ENCODE results near the gene MAP3K3. TPM values are rescaled to one million over a fixed set of nuclear protein-coding genes. Genes with fewer than 3 reads are reported as not detected.

Gene MAP3K3
- total RNA-seq, 1 experiment from 2014 or later = 16.2 TPM

DNA sequence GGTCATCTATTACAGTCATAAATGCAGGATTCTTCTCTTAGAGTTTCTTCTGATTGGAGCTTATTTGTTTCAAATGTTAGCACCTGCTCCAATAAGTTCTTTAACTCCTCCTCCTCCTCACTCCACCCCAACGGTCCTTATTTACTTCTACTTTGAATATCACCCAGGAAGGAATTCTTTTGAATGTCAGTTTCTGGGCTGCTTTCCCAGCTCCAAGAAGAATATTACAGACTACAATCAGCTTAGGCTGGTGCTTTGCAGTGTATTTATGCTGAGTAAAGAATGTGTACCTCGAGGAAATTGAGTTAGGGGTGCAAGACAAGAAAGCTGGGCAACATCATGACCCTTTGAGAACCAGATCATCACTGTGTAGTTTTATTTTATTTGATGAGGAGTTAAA is 30.8 kb downstream of the MAP3K3 start:
- DNase-seq = no peak
- no TSS peak for BruUV-seq (replicated peaks)
- no peaks in the 10 kb centered on the region for H3K27me3 ChIP-seq (replicated peaks; ENCODE audit: control insufficient read depth, insufficient read depth, low read length)
- ChIA-PET POLR2A (no interaction called here), CTCF (no interaction called here)
- Mint-ChIP-seq H3K4me3 (ENCODE audit: unreplicated experiment) (no peak overlapping the region), H3K36me3 (ENCODE audit: insufficient read depth, unreplicated experiment) (no peaks in the 10 kb centered on the region), H3K4me1 (ENCODE audit: low read depth, unreplicated experiment) (no peaks in the 10 kb centered on the region), H3K9me3 (ENCODE audit: unreplicated experiment) (no peaks in the 10 kb centered on the region), H3K27me3 (ENCODE audit: insufficient read depth, unreplicated experiment) (no peaks in the 10 kb centered on the region), H3K27ac (ENCODE audit: unreplicated experiment) (no peak overlapping the region)
- no peaks in the 10 kb centered on the region for H3K4me1 ChIP-seq
- intact Hi-C loops (cut with micrococcal nuclease; ENCODE audit: unreplicated experiment) = no loop called here
- no peaks in the 10 kb centered on the region for H3K9me3 ChIP-seq
- TF ChIP-seq, protein P1, sequence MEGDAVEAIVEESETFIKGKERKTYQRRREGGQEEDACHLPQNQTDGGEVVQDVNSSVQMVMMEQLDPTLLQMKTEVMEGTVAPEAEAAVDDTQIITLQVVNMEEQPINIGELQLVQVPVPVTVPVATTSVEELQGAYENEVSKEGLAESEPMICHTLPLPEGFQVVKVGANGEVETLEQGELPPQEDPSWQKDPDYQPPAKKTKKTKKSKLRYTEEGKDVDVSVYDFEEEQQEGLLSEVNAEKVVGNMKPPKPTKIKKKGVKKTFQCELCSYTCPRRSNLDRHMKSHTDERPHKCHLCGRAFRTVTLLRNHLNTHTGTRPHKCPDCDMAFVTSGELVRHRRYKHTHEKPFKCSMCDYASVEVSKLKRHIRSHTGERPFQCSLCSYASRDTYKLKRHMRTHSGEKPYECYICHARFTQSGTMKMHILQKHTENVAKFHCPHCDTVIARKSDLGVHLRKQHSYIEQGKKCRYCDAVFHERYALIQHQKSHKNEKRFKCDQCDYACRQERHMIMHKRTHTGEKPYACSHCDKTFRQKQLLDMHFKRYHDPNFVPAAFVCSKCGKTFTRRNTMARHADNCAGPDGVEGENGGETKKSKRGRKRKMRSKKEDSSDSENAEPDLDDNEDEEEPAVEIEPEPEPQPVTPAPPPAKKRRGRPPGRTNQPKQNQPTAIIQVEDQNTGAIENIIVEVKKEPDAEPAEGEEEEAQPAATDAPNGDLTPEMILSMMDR (IDR thresholded peaks at IDR 0.05; ENCODE audit: insufficient read depth in 1 of 2, low read depth in 1 of 2, low read length in 1 of 2, severe bottlenecking in 1 of 2, unreplicated experiment in 1 of 2) = no peak
- H3K4me3 ChIP-seq (ENCODE audit: low read depth, low read length) = no peak overlapping the region
- no peaks in the 10 kb centered on the region for H3K36me3 ChIP-seq (ENCODE audit: control insufficient read depth, insufficient read depth, low read length)

- Mint-ChIP-seq H3K27me3 (ENCODE audit: insufficient read depth, unreplicated experiment) (no peaks in the 10 kb centered on the region), H3K27ac (ENCODE audit: unreplicated experiment) (no peak overlapping the region), H3K9me3 (ENCODE audit: unreplicated experiment) (no peaks in the 10 kb centered on the region), H3K36me3 (ENCODE audit: insufficient read depth, unreplicated experiment) (peaks cover 6% of the 10 kb centered on the region), H3K4me1 (ENCODE audit: low read depth, unreplicated experiment) (no peaks in the 10 kb centered on the region), H3K4me3 (ENCODE audit: unreplicated experiment) (no peak overlapping the region)
- no peaks in the 10 kb centered on the region for H3K27me3 ChIP-seq (replicated peaks; ENCODE audit: control insufficient read depth, insufficient read depth, low read length)
- intact Hi-C loops (cut with micrococcal nuclease; ENCODE audit: unreplicated experiment) = no loop called here
- no peaks in the 10 kb centered on the region for H3K9me3 ChIP-seq
- no peaks in the 10 kb centered on the region for H3K4me1 ChIP-seq
- no peak overlapping the region for H3K4me3 ChIP-seq (ENCODE audit: low read depth, low read length)
- DNase-seq = no peak
- no TSS peak for BruUV-seq (replicated peaks)
- TF ChIP-seq, protein P1 (IDR thresholded peaks at IDR 0.05; ENCODE audit: insufficient read depth in 1 of 2, low read depth in 1 of 2, low read length in 1 of 2, severe bottlenecking in 1 of 2, unreplicated experiment in 1 of 2) = no peak
- ChIA-PET CTCF (no interaction called here), POLR2A (no interaction called here)
- no peaks in the 10 kb centered on the region for H3K36me3 ChIP-seq (ENCODE audit: control insufficient read depth, insufficient read depth, low read length)
Observed at GRCh38 chr17:63657786-63658185, 35.6 kb downstream of the MAP3K3 start.

- DNase-seq = no peak
- no peaks in the 10 kb centered on the region for H3K27me3 ChIP-seq (replicated peaks; ENCODE audit: control insufficient read depth, insufficient read depth, low read length)
- TF ChIP-seq, protein P1 (IDR thresholded peaks at IDR 0.05; ENCODE audit: insufficient read depth in 1 of 2, low read depth in 1 of 2, low read length in 1 of 2, severe bottlenecking in 1 of 2, unreplicated experiment in 1 of 2) = no peak
- ChIA-PET CTCF (no interaction called here), POLR2A (no interaction called here)
- Mint-ChIP-seq H3K27ac (ENCODE audit: unreplicated experiment) (no peak overlapping the region), H3K27me3 (ENCODE audit: insufficient read depth, unreplicated experiment) (no peaks in the 10 kb centered on the region), H3K4me1 (ENCODE audit: low read depth, unreplicated experiment) (no peaks in the 10 kb centered on the region), H3K36me3 (ENCODE audit: insufficient read depth, unreplicated experiment) (peaks cover 6% of the 10 kb centered on the region), H3K9me3 (ENCODE audit: unreplicated experiment) (no peaks in the 10 kb centered on the region), H3K4me3 (ENCODE audit: unreplicated experiment) (no peak overlapping the region)
- no peak overlapping the region for H3K4me3 ChIP-seq (ENCODE audit: low read depth, low read length)
- BruUV-seq (replicated peaks) = no TSS peak
- H3K9me3 ChIP-seq = no peaks in the 10 kb centered on the region
- H3K36me3 ChIP-seq (ENCODE audit: control insufficient read depth, insufficient read depth, low read length) = no peaks in the 10 kb centered on the region
- intact Hi-C loops (cut with micrococcal nuclease; ENCODE audit: unreplicated experiment) = no loop called here
- H3K4me1 ChIP-seq = no peaks in the 10 kb centered on the region
Observed at GRCh38 chr17:63658366-63658765, 36.1 kb downstream of the MAP3K3 start.

Measured in Caco-2 (cell line).